HCT116 (cell line): ENCODE data around the gene NT5C1A. TPM values are rescaled to one million over a fixed set of nuclear protein-coding genes. Genes with fewer than 3 reads are reported as not detected.
A peak's percentile ranks its signal among the peaks of the same experiment; 100 is the strongest.

Experiments used
- ATAC-seq: fragments of 200-7000 bp; cut with Tn5 transposase; 2 replicates; pipeline ENCODE4 v1.9.1; 2020; ENCODE audit warnings: mild to moderate bottlenecking, moderate library complexity
- BruUV-seq: library from RNA; stranded (reverse); fragments of 400-500 nt; replicated peaks from 2 replicates; lab custom pipeline; 2021; lab: Mats Ljungman, UMichigan
- CTCF ChIA-PET: fragments of 300-600 bp; sonication (Branson Sonifier 250); formaldehyde crosslinking; loops from one replicate; lab custom pipeline; 2021; ENCODE audit warnings: antibody characterized with exemption; lab: Charles Lee
- POLR2A ChIA-PET: fragments of 300-600, 350-600 bp; sonication (Branson Sonifier 250); formaldehyde crosslinking; loops from one replicate; lab custom pipeline; 2021; ENCODE audit warnings: antibody characterized with exemption; lab: Charles Lee
- RAD21 ChIA-PET, 2 experiments: fragments of 300-600 bp; sonication (Branson Sonifier 250); formaldehyde crosslinking; loops; one replicate each; lab custom pipeline; 2023; ENCODE audit warnings: low total read pairs in 2 of 2; ENCODE audit not compliant: uncharacterized antibody in 2 of 2, unreplicated experiment in 2 of 2, low non-redundant PET in 1 of 2; lab: Charles Lee
- DNase-seq: peaks from one replicate; pipeline ENCODE4 v3.0.0-alpha.2; 2010; ENCODE audit warnings: low read depth, low spot score
- H2AFZ ChIP-seq: fragments of 200-600 bp; shearing (Covaris generic), sonication (generic); 2 replicates; pipeline ENCODE4 v1.6.1; 2017; ENCODE audit warnings: low read depth, mixed run types, mixed read lengths, antibody characterized with exemption, low read length; ENCODE audit not compliant: poor library complexity, severe bottlenecking
- H3K27ac ChIP-seq: 2 replicates; pipeline ENCODE4 v1.5.1; 2012; ENCODE audit warnings: low read depth, low read length
- H3K27me3 ChIP-seq: fragments of 200-600 bp; sonication (generic); 2 replicates; pipeline ENCODE4 v1.6.1; 2016; ENCODE audit warnings: mixed run types, low read length, mixed read lengths; ENCODE audit not compliant: insufficient read depth
- H3K36me3 ChIP-seq, 2 experiments: fragments of 200-500 bp in 1 of 2; fragments of 200-600 bp in 1 of 2; sonication (Bioruptor generic) in 1 of 2; sonication (generic) in 1 of 2; 2 replicates each; pipeline versions ENCODE4 v1.5.1 to v1.6.1; 2014 to 2016; ENCODE audit warnings: low read length in 2 of 2, inconsistent platforms in 1 of 2, mixed read lengths in 1 of 2, mixed run types in 1 of 2; ENCODE audit not compliant: insufficient read depth in 2 of 2, control insufficient read depth in 1 of 2
- H3K4me1 ChIP-seq, 2 experiments: fragments of 200-600 bp in 1 of 2; sonication (generic) in 1 of 2; 2 replicates each; pipeline versions ENCODE4 v1.5.1 to v1.6.1; 2012 to 2017; ENCODE audit warnings: low read length in 2 of 2, inconsistent platforms in 1 of 2, mild to moderate bottlenecking in 1 of 2, mixed read lengths in 1 of 2, mixed run types in 1 of 2, moderate library complexity in 1 of 2; ENCODE audit not compliant: insufficient read depth in 2 of 2, control insufficient read depth in 1 of 2
- H3K4me2 ChIP-seq: fragments of 200-600 bp; sonication (generic); 2 replicates; pipeline ENCODE4 v1.6.1; 2017; ENCODE audit warnings: mixed run types, low read length, mixed read lengths
- H3K4me3 ChIP-seq, 2 experiments: fragments of 200-600 bp in 1 of 2; sonication (generic) in 1 of 2; replicated peaks in 1 of 2; 2 replicates each; pipeline ENCODE4 v1.5.1; 2011 to 2016; ENCODE audit warnings: low read length in 2 of 2, control low read depth in 1 of 2, low read depth in 1 of 2, mild to moderate bottlenecking in 1 of 2, mixed read lengths in 1 of 2, mixed run types in 1 of 2
- H3K79me2 ChIP-seq: fragments of 200-600 bp; sonication (generic); 2 replicates; pipeline ENCODE4 v1.6.1; 2017; ENCODE audit warnings: mild to moderate bottlenecking, mixed run types, low read length, moderate library complexity, mixed read lengths; ENCODE audit not compliant: insufficient read depth
- H3K9ac ChIP-seq: fragments of 200-600 bp; sonication (generic); 2 replicates; pipeline ENCODE4 v1.6.1; 2016; ENCODE audit warnings: low read length, mixed read lengths
- H3K9me2 ChIP-seq: fragments of 200-600 bp; sonication (generic), shearing (Covaris generic); 2 replicates; pipeline ENCODE4 v1.6.1; 2017; ENCODE audit warnings: mixed run types, mild to moderate bottlenecking, moderate library complexity; ENCODE audit not compliant: insufficient read depth
- H3K9me3 ChIP-seq, 2 experiments: fragments of 200-500 bp in 1 of 2; fragments of 200-600 bp in 1 of 2; sonication (Bioruptor generic) in 1 of 2; sonication (generic) in 1 of 2; 2 replicates each; pipeline ENCODE4 v1.6.1; 2014 to 2017; ENCODE audit warnings: low read length in 2 of 2, mixed read lengths in 2 of 2, inconsistent platforms in 1 of 2, low read depth in 1 of 2, mild to moderate bottlenecking in 1 of 2, mixed run types in 1 of 2, moderate library complexity in 1 of 2; ENCODE audit not compliant: control insufficient read depth in 1 of 2, insufficient read depth in 1 of 2
- H4K20me1 ChIP-seq: fragments of 200-600 bp; sonication (generic), shearing (Covaris generic); 2 replicates; pipeline ENCODE4 v1.6.1; 2017; ENCODE audit warnings: mixed run types, mild to moderate bottlenecking, moderate library complexity; ENCODE audit not compliant: insufficient read depth
- ATF3 ChIP-seq: IDR thresholded peaks from 2 replicates; pipeline ENCODE4 v1.6.1; 2012
- CBX3 ChIP-seq: IDR thresholded peaks from 2 replicates; pipeline ENCODE4 v1.6.1; 2012; ENCODE audit warnings: low read depth
- CEBPB ChIP-seq: IDR thresholded peaks from 2 replicates; pipeline ENCODE4 v1.6.1; 2012; ENCODE audit warnings: low read depth
- EGR1 ChIP-seq: IDR thresholded peaks from 2 replicates; pipeline ENCODE4 v1.6.1; 2012; ENCODE audit warnings: low read depth
- ELF1 ChIP-seq: IDR thresholded peaks from 2 replicates; pipeline ENCODE4 v1.6.1; 2012; ENCODE audit warnings: low read depth, borderline replicate concordance
- EZH2 ChIP-seq: fragments of 200-600 bp; sonication (generic); IDR thresholded peaks from 2 replicates; pipeline ENCODE4 v1.6.1; 2017; ENCODE audit warnings: antibody characterized with exemption, mixed run types
- FOSL1 ChIP-seq: IDR thresholded peaks from 2 replicates; pipeline ENCODE4 v1.6.1; 2012; ENCODE audit warnings: low read depth
- MAX ChIP-seq: IDR thresholded peaks from 2 replicates; pipeline ENCODE4 v1.6.1; 2012
- POLR2A ChIP-seq: IDR thresholded peaks from 2 replicates; pipeline ENCODE4 v1.7.0; 2011; ENCODE audit warnings: borderline replicate concordance; ENCODE audit not compliant: insufficient read depth, insufficient read length; ENCODE audit errors: extremely low read depth
- POLR2AphosphoS5 ChIP-seq: IDR thresholded peaks from 2 replicates; pipeline ENCODE4 v1.6.1; 2011; ENCODE audit warnings: mild to moderate bottlenecking, low read depth, low read length, moderate library complexity
- RAD21 ChIP-seq: IDR thresholded peaks from 2 replicates; pipeline ENCODE4 v1.6.1; 2012; ENCODE audit warnings: low read depth, mild to moderate bottlenecking
- REST ChIP-seq: IDR thresholded peaks from 2 replicates; pipeline ENCODE4 v1.6.1; 2012; ENCODE audit warnings: low read depth
- SIN3A ChIP-seq: IDR thresholded peaks from 2 replicates; pipeline ENCODE4 v1.6.1; 2012; ENCODE audit warnings: low read depth
- SP1 ChIP-seq: IDR thresholded peaks from 2 replicates; pipeline ENCODE4 v1.6.1; 2012; ENCODE audit warnings: low read depth
- SRF ChIP-seq: IDR thresholded peaks from 2 replicates; pipeline ENCODE4 v1.6.1; 2012; ENCODE audit warnings: low read depth
- TCF7L2 ChIP-seq: IDR thresholded peaks from 2 replicates; pipeline ENCODE4 v1.7.0; 2011; ENCODE audit warnings: borderline replicate concordance, inconsistent platforms; ENCODE audit not compliant: insufficient read depth, insufficient read length; ENCODE audit errors: extremely low read depth
- ZFX ChIP-seq: fragments of 450-650 bp; IDR thresholded peaks from 2 replicates; pipeline ENCODE4 v1.6.1; 2017
- ZNF274 ChIP-seq: fragments of 200-500 bp; sonication (Bioruptor generic); IDR thresholded peaks from 2 replicates; pipeline ENCODE4 v1.6.1; 2014; ENCODE audit warnings: mild to moderate bottlenecking, low read depth, low read length, inconsistent platforms
- intact Hi-C: fragments of 100-400 bp; cut with micrococcal nuclease; formaldehyde crosslinking; loops from 2 replicates; pipeline ENCODE4 v1.10.0; 2022
- total RNA-seq: library from RNA; stranded (reverse); gene quantifications from one replicate; pipeline ENCODE4 v1.2.1, GENCODE V29; 2021; ENCODE audit not compliant: unreplicated experiment
- TF ChIP-seq, protein P1 (sequence below): IDR thresholded peaks from 2 replicates; pipeline ENCODE4 v1.6.1; 2011; ENCODE audit warnings: mild to moderate bottlenecking, low read length, moderate library complexity; ENCODE audit not compliant: insufficient replicate concordance; ENCODE audit errors: extremely low read depth

The NT5C1A gene
- total RNA-seq, 1 experiment from 2014 or later, result not detected

GRCh38 chr1:39652554-39652953 is 19.4 kb downstream of the NT5C1A start:
- Histone ChIP-seq H3K4me3 (no peak overlapping the region), H3K79me2 (no peaks in the 10 kb centered on the region), H4K20me1 (no peaks in the 10 kb centered on the region), H3K4me1 (peaks cover 0 to 10% of the 10 kb centered on the region in 2 experiments; a peak in 2 of 4 replicates), H3K4me2 (no peak overlapping the region), H3K27me3 (no peaks in the 10 kb centered on the region), H3K9me2 (no peaks in the 10 kb centered on the region), H3K27ac (no peak overlapping the region), H3K36me3 (no peaks in the 10 kb centered on the region)
- ChIA-PET RAD21 (no interaction called here), POLR2A (no interaction called here), CTCF (interaction anchor here (0.6 to 3.4 kb wide), 4 partner anchors 42 to 531 kb away, joined by 3 to 36 read pairs (median 6); no protein-coding TSS in a partner anchor)
- intact Hi-C loops, result loop anchor here (2.0 kb wide), 1 partner anchor 550 kb away; no protein-coding TSS in a partner anchor
- BruUV-seq, result no TSS peak
- TF ChIP-seq SRF (no peak), ZFX (no peak), MAX (no peak), TCF7L2 (no peak), POLR2A (no peak), ATF3 (no peak), EGR1 (no peak), EZH2 (no peak), FOSL1 (no peak), SP1 (no peak), REST (no peak), RAD21 (no peak), ELF1 (no peak), ZNF274 (no peak), POLR2AphosphoS5 (no peak), CBX3 (no peak), CEBPB (no peak), SIN3A (no peak)
- TF ChIP-seq, protein P1, sequence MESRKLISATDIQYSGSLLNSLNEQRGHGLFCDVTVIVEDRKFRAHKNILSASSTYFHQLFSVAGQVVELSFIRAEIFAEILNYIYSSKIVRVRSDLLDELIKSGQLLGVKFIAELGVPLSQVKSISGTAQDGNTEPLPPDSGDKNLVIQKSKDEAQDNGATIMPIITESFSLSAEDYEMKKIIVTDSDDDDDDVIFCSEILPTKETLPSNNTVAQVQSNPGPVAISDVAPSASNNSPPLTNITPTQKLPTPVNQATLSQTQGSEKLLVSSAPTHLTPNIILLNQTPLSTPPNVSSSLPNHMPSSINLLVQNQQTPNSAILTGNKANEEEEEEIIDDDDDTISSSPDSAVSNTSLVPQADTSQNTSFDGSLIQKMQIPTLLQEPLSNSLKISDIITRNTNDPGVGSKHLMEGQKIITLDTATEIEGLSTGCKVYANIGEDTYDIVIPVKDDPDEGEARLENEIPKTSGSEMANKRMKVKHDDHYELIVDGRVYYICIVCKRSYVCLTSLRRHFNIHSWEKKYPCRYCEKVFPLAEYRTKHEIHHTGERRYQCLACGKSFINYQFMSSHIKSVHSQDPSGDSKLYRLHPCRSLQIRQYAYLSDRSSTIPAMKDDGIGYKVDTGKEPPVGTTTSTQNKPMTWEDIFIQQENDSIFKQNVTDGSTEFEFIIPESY, result no peak
- TF ChIP-seq, all 23 proteins: peak for 0
- H3K9ac ChIP-seq, result no peak overlapping the region
- no peaks in the 10 kb centered on the region for H3K9me3 ChIP-seq
- no peak for ATAC-seq
- H2AFZ ChIP-seq, result peak overlapping the region; percentile 82
- DNase-seq, result no peak
